Lower leg skin (tissue), 4 donors: ENCODE measurements around the gene RSPRY1. TPM values are rescaled to one million over a fixed set of nuclear protein-coding genes. Genes with fewer than 3 reads are reported as not detected.

ENCODE experiments used
- DNase-seq, 2 donors: peaks; one replicate each; pipeline ENCODE4 v3.0.0-alpha.2; 2019; ENCODE audit warnings: low spot score in 2 of 2
- H3K4me3 ChIP-seq: fragments of 200-600 bp; sonication (generic); 2 replicates; pipeline ENCODE4 v1.5.1; 2017; ENCODE audit warnings: mild to moderate bottlenecking, low read depth; ENCODE audit not compliant: poor library complexity, severe bottlenecking
- CTCF ChIP-seq, 3 donors: fragments of 450-650 bp; IDR thresholded peaks; one replicate each; pipeline ENCODE4 v1.5.1; 2016; ENCODE audit warnings: antibody characterized with exemption in 3 of 3, mild to moderate bottlenecking in 3 of 3, moderate library complexity in 2 of 3
- POLR2A ChIP-seq, 2 donors: fragments of 450-650 bp; IDR thresholded peaks; one replicate each; pipeline ENCODE4 v1.6.1; 2016 to 2017; ENCODE audit warnings: antibody characterized with exemption in 2 of 2, mild to moderate bottlenecking in 1 of 2, moderate library complexity in 1 of 2
- whole genome bisulfite sequencing, 2 donors: methylation state at CpG; one replicate each; pipeline ENCODE4 v1.1.5; 2018; 5-methylcytosine and 5-hydroxymethylcytosine counted together
- intact Hi-C: fragments of 100-400 bp; cut with DNase I; formaldehyde crosslinking; loops from one replicate; pipeline ENCODE4 v1.15.0; 2023; ENCODE audit warnings: low total_unique reads
- total RNA-seq, 4 donors: library from RNA; depleted of rRNA; stranded (reverse); fragments of >200 nt; gene quantifications; one replicate each; pipeline ENCODE4 v1.1.0, GENCODE V29; 2016

The RSPRY1 gene
- total RNA-seq, 4 donors from 2014 or later = 23.8 to 31.2 (median 26.8) TPM

- WGBS, 2 donors = 87 to 88% methylated on average over 7 of the region's 7 CpGs
- H3K4me3 ChIP-seq = no peak overlapping the region
- no peak for TF ChIP-seq CTCF (IDR thresholded peaks at IDR 0.05)
- no peak for TF ChIP-seq POLR2A (IDR thresholded peaks at IDR 0.05)
- no peak for DNase-seq
- intact Hi-C loops = no loop called here
These were observed 16.2 kb downstream of the RSPRY1 start for GRCh38 chr16:57202095-57202886.

DNA sequence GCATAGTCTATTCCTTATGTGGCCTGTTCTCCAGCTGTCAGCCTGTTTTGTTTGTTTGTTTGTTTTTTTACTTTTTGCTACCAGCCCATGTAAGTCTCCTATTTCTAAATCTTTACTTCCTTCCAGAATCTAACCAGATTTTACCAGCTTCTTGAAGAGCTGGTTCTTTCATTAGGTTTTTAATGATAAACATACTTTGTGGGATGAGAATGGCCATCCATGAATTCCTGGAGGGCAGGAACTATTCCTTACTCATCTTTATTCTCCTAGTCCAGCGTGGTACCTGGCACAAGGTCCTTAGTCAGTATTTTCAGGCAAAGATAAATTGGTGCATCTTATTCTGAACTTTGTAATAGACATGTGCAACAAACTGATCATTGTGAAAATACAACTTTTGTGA lies 17.3 kb downstream of the RSPRY1 start:
- no peak for DNase-seq
- intact Hi-C loops = no loop called here
- no peak for TF ChIP-seq POLR2A (IDR thresholded peaks at IDR 0.05)
- no peak for TF ChIP-seq CTCF (IDR thresholded peaks at IDR 0.05)
- no peak overlapping the region for H3K4me3 ChIP-seq
- 43% methylated on average over 1 of the region's 1 CpG for WGBS, 2 donors

DNA sequence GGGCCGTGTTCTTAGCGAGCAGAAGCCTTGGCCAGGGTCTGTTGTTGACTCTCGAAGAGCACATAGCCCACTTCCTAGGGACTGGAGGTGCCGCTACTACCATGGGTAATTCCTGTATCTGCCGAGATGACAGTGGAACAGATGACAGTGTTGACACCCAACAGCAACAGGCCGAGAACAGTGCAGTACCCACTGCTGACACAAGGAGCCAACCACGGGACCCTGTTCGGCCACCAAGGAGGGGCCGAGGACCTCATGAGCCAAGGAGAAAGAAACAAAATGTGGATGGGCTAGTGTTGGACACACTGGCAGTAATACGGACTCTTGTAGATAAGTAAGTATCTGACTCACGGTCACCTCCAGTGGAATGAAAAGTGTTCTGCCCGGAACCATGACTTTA lies 18.5 kb downstream of the RSPRY1 start:
- intact Hi-C loops = no loop called here

GRCh38 chr16:57208926-57209325 lies 22.8 kb downstream of the RSPRY1 start:
- no peak overlapping the region for H3K4me3 ChIP-seq
- intact Hi-C loops = no loop called here
- no peak for TF ChIP-seq POLR2A (IDR thresholded peaks at IDR 0.05)
- TF ChIP-seq CTCF (IDR thresholded peaks at IDR 0.05) = no peak
- WGBS, 2 donors = 93 to 97% methylated on average over 1 of the region's 1 CpG
- DNase-seq = no peak

More for the DNA sequence above, 18.5 kb downstream of the RSPRY1 start:
- 92 to 95% methylated on average over 12 of the region's 12 CpGs for WGBS, 2 donors
- TF ChIP-seq POLR2A (IDR thresholded peaks at IDR 0.05) (no peak), CTCF (IDR thresholded peaks at IDR 0.05) (no peak)
- no peak for DNase-seq
- H3K4me3 ChIP-seq = no peak overlapping the region

- WGBS, 2 donors = 96 to 97% methylated on average over 5 of the region's 5 CpGs
- TF ChIP-seq CTCF (IDR thresholded peaks at IDR 0.05) = no peak
- TF ChIP-seq POLR2A (IDR thresholded peaks at IDR 0.05) = no peak
- no peak overlapping the region for H3K4me3 ChIP-seq
- no peak for DNase-seq
- intact Hi-C loops = no loop called here
These were observed 23.7 kb downstream of the RSPRY1 start for GRCh38 chr16:57209780-57210179.

- H3K4me3 ChIP-seq = no peak overlapping the region
- 45 to 67% methylated on average over 1 of the region's 1 CpG for WGBS, 2 donors
- no peak for DNase-seq
- TF ChIP-seq CTCF (IDR thresholded peaks at IDR 0.05) (no peak), POLR2A (IDR thresholded peaks at IDR 0.05) (no peak)
- intact Hi-C loops = no loop called here
These were observed 27.3 kb downstream of the RSPRY1 start for GRCh38 chr16:57213462-57213861.
